GM12878 (cell line): ENCODE data around the gene SRL. TPM values are rescaled to one million over a fixed set of nuclear protein-coding genes. Genes with fewer than 3 reads are reported as not detected.

ENCODE experiments used
- ATAC-seq: fragments of 200-7000 bp; cut with Tn5 transposase; 3 replicates; pipeline ENCODE4 v1.9.1; 2020; ENCODE audit warnings: mild to moderate bottlenecking, moderate library complexity
- BruUV-seq: library from RNA; stranded (reverse); fragments of 400-500 nt; replicated peaks from 2 replicates; lab custom pipeline; 2021; lab: Mats Ljungman, UMichigan
- CTCF ChIA-PET: fragments of 300-600 bp; sonication (Branson Sonifier 250); formaldehyde crosslinking; extraction: SDS; loops from one replicate; lab custom pipeline; 2021; ENCODE audit warnings: inconsistent platforms; lab: Yijun Ruan, JAX
- POLR2A ChIA-PET: fragments of 350-600 bp; formaldehyde crosslinking; extraction: SDS; loops from one replicate; lab custom pipeline; 2021; ENCODE audit warnings: inconsistent platforms; lab: Charles Lee
- RAD21 ChIA-PET: fragments of 300-600 bp; sonication (Branson Sonifier 250); formaldehyde crosslinking; loops from one replicate; lab custom pipeline; 2023; ENCODE audit warnings: antibody characterized with exemption; ENCODE audit not compliant: unreplicated experiment; lab: Charles Lee
- SMC1A ChIA-PET: fragments of 300-600 bp; sonication (Branson Sonifier 250); formaldehyde crosslinking; loops from one replicate; lab custom pipeline; 2023; ENCODE audit not compliant: unreplicated experiment, uncharacterized antibody; lab: Charles Lee
- DNase-seq: peaks from one replicate; pipeline ENCODE4 v3.0.0-alpha.2; 2011; ENCODE audit warnings: low read depth, low spot score
- FAIRE-seq: peaks from 3 replicates; lab custom pipeline; 2011; peaks lifted over from hg19 to GRCh38; lab: Jason Lieb, UNC
- H2AFZ ChIP-seq: 2 replicates; pipeline ENCODE4 v1.6.0; 2011; ENCODE audit warnings: low read depth, low read length, control low read depth; ENCODE audit not compliant: control insufficient read depth
- H3K27ac ChIP-seq: 2 replicates; pipeline ENCODE4 v1.5.1; 2011; ENCODE audit warnings: control low read depth; ENCODE audit not compliant: control insufficient read depth, insufficient read depth
- H3K27me3 ChIP-seq, 2 experiments: replicated peaks in 1 of 2; 2 replicates each; pipeline versions ENCODE4 v1.6.0 to v1.6.1; 2011; ENCODE audit warnings: low read length in 1 of 2; ENCODE audit not compliant: control insufficient read depth in 2 of 2, insufficient read depth in 2 of 2
- H3K36me3 ChIP-seq, 2 experiments: 2 replicates each; pipeline ENCODE4 v1.5.1; 2011; ENCODE audit warnings: low read length in 1 of 2; ENCODE audit not compliant: control insufficient read depth in 2 of 2, insufficient read depth in 2 of 2
- H3K4me1 ChIP-seq: 2 replicates; pipeline ENCODE4 v1.6.1; 2011; ENCODE audit warnings: mild to moderate bottlenecking, low read length, moderate library complexity, mixed read lengths; ENCODE audit not compliant: control insufficient read depth, insufficient read depth
- H3K4me2 ChIP-seq: 2 replicates; pipeline ENCODE4 v1.6.0; 2011; ENCODE audit warnings: control low read depth; ENCODE audit not compliant: control insufficient read depth, insufficient read depth
- H3K4me3 ChIP-seq: fragments of 200-600 bp; sonication (generic); 2 replicates; pipeline ENCODE4 v1.5.1; 2016
- H3K79me2 ChIP-seq: 2 replicates; pipeline ENCODE4 v1.6.0; 2011; ENCODE audit warnings: low read length; ENCODE audit not compliant: control insufficient read depth, insufficient read depth
- H3K9ac ChIP-seq: 2 replicates; pipeline ENCODE4 v1.8.0; 2011; ENCODE audit warnings: low read length, control low read depth, mixed read lengths; ENCODE audit not compliant: control insufficient read depth, insufficient read depth
- H3K9me3 ChIP-seq: replicated peaks from 3 replicates; pipeline ENCODE4 v1.5.1; 2011; ENCODE audit warnings: mild to moderate bottlenecking, low read length; ENCODE audit not compliant: control insufficient read depth, insufficient read depth
- H4K20me1 ChIP-seq: 2 replicates; pipeline ENCODE4 v1.6.0; 2011; ENCODE audit not compliant: control insufficient read depth, insufficient read depth
- CHD1 ChIP-seq: IDR thresholded peaks from 2 replicates; pipeline ENCODE4 v1.6.1; 2012; ENCODE audit warnings: low read depth, low read length, improper control_type of control experiment
- IKZF1 ChIP-seq: fragments of 450-650 bp; conservative IDR thresholded peaks from 2 replicates; pipeline ENCODE4 v1.6.1; 2017; ENCODE audit warnings: antibody characterized with exemption, mild to moderate bottlenecking
- IKZF2 ChIP-seq, 2 experiments: fragments of 450-650 bp; IDR thresholded peaks; 2 replicates each; pipeline ENCODE4 v1.6.1; 2017; ENCODE audit warnings: mild to moderate bottlenecking in 2 of 2, moderate library complexity in 2 of 2
- KAT2A ChIP-seq: conservative IDR thresholded peaks from 2 replicates; pipeline ENCODE4 v1.6.1; 2011; ENCODE audit warnings: low read depth, low read length; ENCODE audit not compliant: control insufficient read depth
- RELB ChIP-seq: fragments of 450-650 bp; IDR thresholded peaks from 2 replicates; pipeline ENCODE4 v1.6.1; 2017; ENCODE audit warnings: low read depth, mild to moderate bottlenecking, moderate library complexity
- SPI1 ChIP-seq: IDR thresholded peaks from 2 replicates; pipeline ENCODE4 v1.6.1; 2011; ENCODE audit warnings: low read depth, mild to moderate bottlenecking, low read length, moderate library complexity, borderline replicate concordance; ENCODE audit not compliant: insufficient read depth
- TBL1XR1 ChIP-seq: IDR thresholded peaks from 2 replicates; pipeline ENCODE4 v1.6.1; 2012; ENCODE audit warnings: low read depth, low read length, improper control_type of control experiment
- WGBS: methylation state at CpG from one replicate; pipeline ENCODE4 v1.1.6; 2016; ENCODE audit warnings: low lambda C conversion rate; ENCODE audit not compliant: insufficient replicate concordance, insufficient coverage; ENCODE audit errors: missing lambda C conversion rate; 5-methylcytosine and 5-hydroxymethylcytosine counted together
- in situ Hi-C: fragments of 300-500 bp; cut with MboI; formaldehyde crosslinking; loops from 9 replicates; pipeline ENCODE4 v1.14.3; 2018; ENCODE audit warnings: mixed read lengths
- intact Hi-C: fragments of 100-400 bp; cut with micrococcal nuclease; formaldehyde crosslinking; loops from one replicate; pipeline ENCODE4 v1.14.2; 2022; ENCODE audit not compliant: unreplicated experiment
- polyA plus RNA-seq, 11 experiments: library from polyadenylated mRNA; depleted of rRNA in 4 of 11; unstranded in 6 of 11; stranded (reverse) in 5 of 11; fragments of >200 nt; fragmentation: Nextera tagmentation in 4 of 11; fragmentation: Illumina TruSeq in 1 of 11; extraction: Ambion mirVana in 4 of 11; extraction: Trizol in 1 of 11; gene quantifications; 1 replicate in 1 of 11; 2 replicates in 10 of 11; pipeline versions ENCODE4 v1.2.1 to v1.2.3, GENCODE V29; 2011 to 2016; ENCODE audit warnings: inconsistent platforms in 2 of 11, missing spikeins in 2 of 11, low read depth in 1 of 11
- total RNA-seq, 4 experiments: library from RNA; depleted of rRNA in 3 of 4; stranded (reverse); fragments of >200 nt in 3 of 4; fragmentation: Illumina TruSeq in 1 of 4; extraction: Trizol in 1 of 4; gene quantifications; 2 replicates each; pipeline versions ENCODE4 v1.2.1 to v1.2.3, GENCODE V29; 2013 to 2021
- TF ChIP-seq, protein P1 (sequence below): fragments of 450-650 bp; IDR thresholded peaks from 2 replicates; pipeline ENCODE4 v1.6.1; 2017; ENCODE audit warnings: mild to moderate bottlenecking, low read depth, inconsistent platforms; ENCODE audit not compliant: poor library complexity, severe bottlenecking
- TF ChIP-seq, protein P2 (sequence below): fragments of 450-650 bp; IDR thresholded peaks from 2 replicates; pipeline ENCODE4 v1.6.1; 2018; ENCODE audit warnings: mild to moderate bottlenecking, low read depth, moderate library complexity; ENCODE audit not compliant: partially characterized antibody

SRL gene
- total and polyA plus RNA-seq, 10 of the 15 experiments (the other 5 are each of a cell fraction or from before 2014, with no cell fraction given) = not detected

DNA sequence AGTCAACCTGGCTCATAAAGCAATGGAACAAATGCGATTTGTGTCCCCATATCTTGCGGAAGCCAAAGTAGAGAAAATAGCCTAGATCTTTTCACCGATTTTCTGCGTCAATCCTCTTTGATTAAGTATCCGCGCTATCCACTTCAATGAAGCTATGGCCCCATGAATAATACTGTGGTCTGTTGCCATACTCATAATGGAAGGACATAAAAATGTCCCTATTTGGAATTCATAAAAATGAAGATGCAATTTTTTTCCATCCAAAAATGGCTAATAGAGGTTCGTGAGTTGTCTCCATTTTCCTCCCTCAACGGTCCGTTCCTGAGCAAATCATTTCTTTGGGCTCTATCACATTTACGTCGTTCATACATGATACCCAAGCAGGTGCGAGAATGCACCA, 100.3 kb downstream of the SRL start:
- Histone ChIP-seq H3K27ac (no peak overlapping the region), H2AFZ (no peak overlapping the region), H3K27me3 (no peaks in the 10 kb centered on the region), H3K9ac (no peak overlapping the region), H3K4me2 (no peak overlapping the region), H3K36me3 (no peaks in the 10 kb centered on the region), H4K20me1 (no peaks in the 10 kb centered on the region), H3K4me1 (peaks cover 6% of the 10 kb centered on the region; the same call in 1 of the 2 replicates), H3K9me3 (peaks cover 7% of the 10 kb centered on the region; the same call in 2 of the 3 replicates), H3K79me2 (no peaks in the 10 kb centered on the region), H3K4me3 (no peak overlapping the region)
- POLR2A ChIA-PET = no interaction called here
- no peak for DNase-seq
- RAD21 ChIA-PET = no interaction called here
- no peak for TF ChIP-seq TBL1XR1
- ATAC-seq = no peak
- in situ Hi-C loops (no loop called here), intact Hi-C loops (no loop called here)
- no peak for FAIRE-seq
- WGBS = 93% methylated on average over 12 of the region's 12 CpGs
- SMC1A ChIA-PET = no interaction called here
- CTCF ChIA-PET = no interaction called here
- no TSS peak for BruUV-seq

DNA sequence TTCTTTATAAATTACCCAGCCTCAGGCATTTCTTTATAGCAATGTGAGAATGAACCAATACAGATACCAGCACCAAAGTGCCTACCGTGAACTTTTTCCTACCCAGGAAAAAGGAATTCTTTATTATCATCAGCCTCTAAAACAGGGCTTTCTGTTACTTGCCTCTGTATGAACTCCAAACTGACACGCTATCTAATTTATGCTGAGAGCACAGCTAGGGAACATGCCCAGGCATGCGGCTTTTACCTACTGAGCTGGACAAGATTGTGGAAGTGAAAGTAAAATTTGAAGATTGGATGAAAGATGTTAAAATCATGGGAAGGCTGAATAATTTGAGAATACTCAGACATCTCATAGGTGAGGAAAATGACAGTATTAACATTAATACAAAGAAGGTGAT, 101.2 kb downstream of the SRL start:
- intact Hi-C loops (no loop called here), in situ Hi-C loops (no loop called here)
- POLR2A ChIA-PET = interaction anchor here (0.7 kb wide), 1 partner anchor 34 kb away, joined by 4 read pairs; no protein-coding TSS in a partner anchor
- Histone ChIP-seq H3K27me3 (no peaks in the 10 kb centered on the region), H3K9me3 (peaks cover 7% of the 10 kb centered on the region; the same call in 2 of the 3 replicates), H3K4me2 (no peak overlapping the region), H3K4me3 (no peak overlapping the region), H2AFZ (peak overlapping the region; percentile 0; the same call in 1 of the 2 replicates), H3K36me3 (no peaks in the 10 kb centered on the region), H4K20me1 (no peaks in the 10 kb centered on the region), H3K4me1 (peaks cover 6% of the 10 kb centered on the region; the same call in 1 of the 2 replicates), H3K27ac (peak overlapping the region; percentile 50), H3K79me2 (no peaks in the 10 kb centered on the region), H3K9ac (no peak overlapping the region)
- DNase-seq (peak; percentile 38), FAIRE-seq (no peak), ATAC-seq (peak; percentile 69)
- TF ChIP-seq, protein P1, sequence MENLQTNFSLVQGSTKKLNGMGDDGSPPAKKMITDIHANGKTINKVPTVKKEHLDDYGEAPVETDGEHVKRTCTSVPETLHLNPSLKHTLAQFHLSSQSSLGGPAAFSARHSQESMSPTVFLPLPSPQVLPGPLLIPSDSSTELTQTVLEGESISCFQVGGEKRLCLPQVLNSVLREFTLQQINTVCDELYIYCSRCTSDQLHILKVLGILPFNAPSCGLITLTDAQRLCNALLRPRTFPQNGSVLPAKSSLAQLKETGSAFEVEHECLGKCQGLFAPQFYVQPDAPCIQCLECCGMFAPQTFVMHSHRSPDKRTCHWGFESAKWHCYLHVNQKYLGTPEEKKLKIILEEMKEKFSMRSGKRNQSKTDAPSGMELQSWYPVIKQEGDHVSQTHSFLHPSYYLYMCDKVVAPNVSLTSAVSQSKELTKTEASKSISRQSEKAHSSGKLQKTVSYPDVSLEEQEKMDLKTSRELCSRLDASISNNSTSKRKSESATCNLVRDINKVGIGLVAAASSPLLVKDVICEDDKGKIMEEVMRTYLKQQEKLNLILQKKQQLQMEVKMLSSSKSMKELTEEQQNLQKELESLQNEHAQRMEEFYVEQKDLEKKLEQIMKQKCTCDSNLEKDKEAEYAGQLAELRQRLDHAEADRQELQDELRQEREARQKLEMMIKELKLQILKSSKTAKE = peak; percentile 78
- TF ChIP-seq KAT2A (no peak), TBL1XR1 (no peak), SPI1 (peak; percentile 76; the same call in 1 of the 2 replicates), IKZF1 (peak; percentile 34; the same call in 1 of the 2 replicates), CHD1 (peak; percentile 64; the same call in 1 of the 2 replicates), IKZF2 (IDR thresholded peaks at IDR 0.05) (peak; percentile 52 to 65; a peak in 2 of 4 replicates), RELB (0 out of 2 replicates have a peak, but pooled peaks have one; percentile 37)
- TF ChIP-seq, protein P2, sequence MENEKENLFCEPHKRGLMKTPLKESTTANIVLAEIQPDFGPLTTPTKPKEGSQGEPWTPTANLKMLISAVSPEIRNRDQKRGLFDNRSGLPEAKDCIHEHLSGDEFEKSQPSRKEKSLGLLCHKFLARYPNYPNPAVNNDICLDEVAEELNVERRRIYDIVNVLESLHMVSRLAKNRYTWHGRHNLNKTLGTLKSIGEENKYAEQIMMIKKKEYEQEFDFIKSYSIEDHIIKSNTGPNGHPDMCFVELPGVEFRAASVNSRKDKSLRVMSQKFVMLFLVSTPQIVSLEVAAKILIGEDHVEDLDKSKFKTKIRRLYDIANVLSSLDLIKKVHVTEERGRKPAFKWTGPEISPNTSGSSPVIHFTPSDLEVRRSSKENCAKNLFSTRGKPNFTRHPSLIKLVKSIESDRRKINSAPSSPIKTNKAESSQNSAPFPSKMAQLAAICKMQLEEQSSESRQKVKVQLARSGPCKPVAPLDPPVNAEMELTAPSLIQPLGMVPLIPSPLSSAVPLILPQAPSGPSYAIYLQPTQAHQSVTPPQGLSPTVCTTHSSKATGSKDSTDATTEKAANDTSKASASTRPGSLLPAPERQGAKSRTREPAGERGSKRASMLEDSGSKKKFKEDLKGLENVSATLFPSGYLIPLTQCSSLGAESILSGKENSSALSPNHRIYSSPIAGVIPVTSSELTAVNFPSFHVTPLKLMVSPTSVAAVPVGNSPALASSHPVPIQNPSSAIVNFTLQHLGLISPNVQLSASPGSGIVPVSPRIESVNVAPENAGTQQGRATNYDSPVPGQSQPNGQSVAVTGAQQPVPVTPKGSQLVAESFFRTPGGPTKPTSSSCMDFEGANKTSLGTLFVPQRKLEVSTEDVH = no peak
- 52% methylated on average over 3 of the region's 3 CpGs for WGBS
- CTCF ChIA-PET = no interaction called here
- no TSS peak for BruUV-seq
- RAD21 ChIA-PET = no interaction called here
- SMC1A ChIA-PET = no interaction called here
